ENCODE results near the gene BTD.
A peak's percentile ranks its signal among the peaks of the same experiment; 100 is the strongest.
"Not testable (repeated sequence)": the region's sequence is repeated elsewhere in the genome, so short reads cannot be mapped to it uniquely, and the experiment has no call there.

The BTD gene

GRCh38 chr3:15601399-15602145 lies at the start of gene BTD, which contains the start of gene HACL1:
Gene BTD, plus strand, starts transcription at chr3:15601745. Its CDS starts 33,695 bp downstream, at chr3:15635440.
Gene HACL1, minus strand, starts transcription at chr3:15601569. Its CDS starts 106 bp downstream, at chr3:15601463.
- DNase-seq = no peak

- DNase-seq = no peak
Measured at GRCh38 chr3:15551902-15552301, 49.6 kb upstream of the BTD start.

GRCh38 chr3:15553749-15554148 lies 47.8 kb upstream of the BTD start:
- DNase-seq = no peak

GRCh38 chr3:15556512-15556911 lies 45.0 kb upstream of the BTD start:
- no peak for DNase-seq

DNA sequence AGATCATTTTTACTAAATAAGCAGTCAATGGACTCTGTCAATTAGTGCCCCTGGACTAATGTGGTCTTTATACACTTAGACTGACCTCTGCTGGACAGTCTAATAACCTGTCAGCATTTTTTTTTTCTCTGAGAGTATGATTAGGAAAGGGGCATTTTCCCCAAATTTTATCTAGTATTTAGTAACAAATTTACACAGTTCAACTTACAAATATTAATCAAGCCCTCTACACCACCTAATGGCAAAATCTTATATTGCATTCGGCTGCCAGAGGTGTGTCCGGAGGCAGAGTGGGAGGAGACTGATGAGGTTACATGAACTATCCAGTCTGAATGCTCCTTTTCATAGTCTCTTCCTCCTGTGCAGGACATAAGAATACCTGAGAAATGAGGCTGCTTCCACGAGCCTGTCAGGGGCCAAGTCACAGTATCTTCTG lies 44.0 kb upstream of the BTD start:
- peak; percentile 36 for DNase-seq

DNA sequence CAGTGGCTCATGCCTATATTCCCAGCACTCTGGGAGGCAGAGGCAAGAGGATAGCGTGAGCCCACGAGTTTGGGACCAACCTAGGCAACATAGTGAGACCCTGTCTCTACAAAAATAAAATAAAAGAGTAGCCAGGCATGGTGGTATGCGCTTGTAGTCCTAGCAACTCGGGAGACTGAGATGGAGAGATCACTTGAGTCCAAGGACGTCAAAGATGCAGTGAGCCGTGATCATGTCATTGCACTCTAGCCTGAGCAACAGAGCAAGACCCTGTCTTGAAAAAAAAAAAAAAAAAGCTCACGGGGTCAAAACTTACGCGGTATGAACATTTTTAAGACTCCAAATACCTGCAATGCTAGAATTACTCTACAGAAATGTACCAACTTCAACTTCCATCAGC lies 43.0 kb upstream of the BTD start:
- no peak for DNase-seq

DNA sequence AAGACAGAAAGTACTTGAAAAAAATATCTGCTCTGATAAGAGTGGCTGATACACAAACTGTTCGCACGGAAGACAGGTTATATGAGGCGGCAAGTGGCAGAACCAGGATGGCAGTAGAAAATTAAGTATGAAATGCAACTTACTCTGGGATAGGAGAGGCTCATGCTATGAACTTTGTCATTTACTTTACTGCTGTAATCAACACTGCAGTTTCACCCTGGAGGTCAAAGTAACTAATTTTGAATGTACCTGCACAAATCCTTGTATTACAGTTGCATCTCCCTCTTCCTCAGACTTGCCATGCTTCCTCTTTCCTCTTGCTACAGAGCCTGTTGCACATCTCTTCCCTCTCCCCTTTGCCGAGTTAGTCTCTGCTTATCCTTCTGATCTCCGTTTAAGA lies 39.0 kb upstream of the BTD start:
- DNase-seq = no peak

- no peak for DNase-seq
Measured at GRCh38 chr3:15563190-15563589, 38.4 kb upstream of the BTD start.

DNA sequence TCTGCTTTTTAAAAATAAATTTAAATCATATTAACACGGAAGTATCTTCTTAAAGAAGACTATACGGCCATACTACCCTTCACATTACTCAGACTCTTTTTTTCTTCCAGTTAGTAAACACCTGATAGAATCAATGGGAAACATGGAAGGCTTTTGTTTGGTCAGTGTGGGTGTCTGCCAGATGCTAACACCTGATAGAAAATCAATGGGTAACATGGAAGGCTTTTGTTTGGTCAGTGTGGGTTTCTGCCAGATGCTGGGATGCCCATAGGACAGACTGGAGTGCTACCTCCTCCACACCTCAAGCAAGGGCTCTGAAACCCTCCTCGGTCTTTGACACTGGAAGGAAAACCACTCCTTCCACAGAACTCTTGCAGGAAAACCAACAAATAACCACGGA lies 29.4 kb upstream of the BTD start:
- no peak for DNase-seq

GRCh38 chr3:15575446-15575845 lies 26.1 kb upstream of the BTD start:
- no peak for DNase-seq

DNA sequence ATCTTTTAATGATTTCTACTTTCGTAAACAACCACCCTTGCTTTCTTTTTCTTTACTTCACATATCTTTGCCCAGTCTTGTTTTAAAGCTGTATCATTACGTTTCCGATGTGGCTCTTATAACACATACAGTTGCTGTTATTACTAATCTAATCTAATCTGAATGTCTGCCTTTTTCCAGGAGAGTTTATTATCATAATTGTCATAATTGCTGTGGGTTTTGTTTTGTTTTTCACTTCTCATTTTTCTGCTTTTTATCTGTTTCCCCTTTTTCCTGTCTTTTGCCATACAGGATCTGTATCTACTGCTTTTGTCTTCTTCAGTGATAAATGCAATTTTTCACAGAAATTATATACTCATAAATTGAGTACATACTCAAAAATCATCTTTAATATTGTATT lies 25.1 kb upstream of the BTD start:
- DNase-seq = no peak

DNA sequence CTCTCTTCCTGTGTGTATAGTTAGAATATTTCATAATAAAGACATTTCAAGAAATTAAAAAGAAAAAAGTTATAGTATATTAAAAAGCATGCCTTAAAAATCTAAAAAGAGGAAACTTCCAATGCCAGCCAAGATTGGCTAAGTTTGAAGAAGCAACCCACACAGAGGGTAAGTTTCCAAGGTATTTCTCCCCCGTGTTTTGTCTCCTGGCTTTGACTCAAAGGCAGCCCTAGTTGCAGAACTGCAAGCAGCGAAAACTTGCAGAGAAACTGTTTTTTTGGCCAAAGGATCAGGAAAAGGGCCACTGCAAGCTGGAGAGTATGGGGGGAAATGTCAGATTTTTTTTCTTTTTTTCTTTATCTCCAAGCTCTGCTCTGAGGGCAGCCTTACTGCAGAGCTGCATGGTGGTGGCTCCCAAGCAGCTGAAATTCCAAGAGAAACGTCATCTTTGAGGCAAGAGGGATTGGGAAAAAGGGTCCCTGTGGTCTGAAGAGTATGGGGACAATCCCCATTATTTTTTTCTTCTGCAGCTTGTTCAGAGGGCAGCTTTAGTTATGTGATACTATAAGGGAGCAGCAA lies 23.2 kb upstream of the BTD start:
- DNase-seq = no peak

DNA sequence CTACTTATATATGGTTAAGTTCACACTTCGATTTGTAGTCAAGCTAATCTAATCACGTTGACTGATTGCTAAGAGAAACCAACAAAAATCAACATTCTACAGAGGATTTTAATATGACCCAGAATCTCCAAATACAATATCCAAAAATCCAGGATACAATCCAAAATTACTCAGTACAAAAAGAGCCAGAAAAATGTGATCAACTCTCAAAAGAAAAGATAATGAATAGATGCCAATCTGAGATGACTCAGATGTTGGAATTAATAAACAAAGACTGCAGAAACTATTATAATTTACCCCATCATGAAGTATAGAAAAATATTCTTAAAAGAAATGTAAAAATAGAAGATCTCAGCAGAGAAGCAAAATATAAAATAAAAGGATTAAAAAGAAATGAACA lies 22.5 kb upstream of the BTD start:
- no peak for DNase-seq

GRCh38 chr3:15581471-15582394 lies 19.8 kb upstream of the BTD start:
- no peak for DNase-seq

- no peak for DNase-seq
Measured at GRCh38 chr3:15585111-15585845, 16.3 kb upstream of the BTD start.

- no peak for DNase-seq
Measured at GRCh38 chr3:15591242-15591641, 10.3 kb upstream of the BTD start.

DNA sequence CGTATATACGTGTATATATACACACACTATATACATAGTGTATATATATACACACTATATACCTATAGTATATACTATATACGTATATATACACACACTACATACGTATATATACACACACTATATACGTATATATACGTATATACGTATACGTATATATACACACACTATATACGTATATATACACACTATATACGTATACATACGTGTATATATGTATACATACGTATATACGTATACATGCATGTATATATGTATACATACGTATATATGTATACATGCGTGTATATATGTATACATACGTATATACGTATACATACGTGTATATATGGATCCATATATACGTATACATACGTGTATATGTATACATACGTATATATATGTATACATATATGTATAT lies 9.6 kb upstream of the BTD start:
- DNase-seq = no peak

GRCh38 chr3:15592968-15593367 lies 8.6 kb upstream of the BTD start:
- no peak for DNase-seq

GRCh38 chr3:15595955-15596354 lies 5.6 kb upstream of the BTD start:
- no peak for DNase-seq

DNA sequence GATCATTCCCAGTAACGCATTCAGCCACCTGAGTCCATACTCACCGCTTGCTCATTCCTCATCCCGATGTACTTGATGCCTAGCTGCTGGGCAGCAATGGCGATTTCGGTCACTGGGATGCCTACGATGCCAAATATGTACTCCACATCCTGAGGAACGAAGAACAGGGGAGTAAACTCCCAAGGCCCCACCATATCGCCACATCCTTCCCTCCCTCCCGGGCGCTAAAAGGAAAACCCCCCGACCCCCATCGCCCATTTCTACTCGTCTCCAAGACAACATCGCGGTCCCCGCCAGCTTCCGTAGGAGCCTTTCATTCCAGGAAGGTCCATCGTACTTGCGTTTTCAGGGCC lies 523 bp upstream of the BTD start:
- no peak for DNase-seq

DNA sequence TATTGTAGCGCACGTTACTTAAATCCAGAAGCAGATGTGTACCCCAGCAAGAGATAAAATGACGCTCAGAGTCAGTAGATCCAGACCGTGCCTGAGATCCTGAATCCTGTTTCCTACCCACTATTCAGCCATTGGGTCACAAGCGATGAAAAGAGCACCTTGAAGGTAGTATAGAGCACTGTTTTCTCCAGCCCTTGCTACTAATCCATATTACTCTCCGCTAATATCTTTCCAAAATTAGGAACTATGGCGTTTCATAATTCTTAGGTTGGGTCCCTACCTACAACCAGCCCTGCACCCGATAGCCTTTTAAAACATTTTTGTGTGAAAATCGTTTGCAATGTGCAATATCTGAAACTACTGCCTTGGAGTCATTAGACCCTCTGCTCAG lies 596 bp downstream of the BTD start:
- DNase-seq = no peak

DNA sequence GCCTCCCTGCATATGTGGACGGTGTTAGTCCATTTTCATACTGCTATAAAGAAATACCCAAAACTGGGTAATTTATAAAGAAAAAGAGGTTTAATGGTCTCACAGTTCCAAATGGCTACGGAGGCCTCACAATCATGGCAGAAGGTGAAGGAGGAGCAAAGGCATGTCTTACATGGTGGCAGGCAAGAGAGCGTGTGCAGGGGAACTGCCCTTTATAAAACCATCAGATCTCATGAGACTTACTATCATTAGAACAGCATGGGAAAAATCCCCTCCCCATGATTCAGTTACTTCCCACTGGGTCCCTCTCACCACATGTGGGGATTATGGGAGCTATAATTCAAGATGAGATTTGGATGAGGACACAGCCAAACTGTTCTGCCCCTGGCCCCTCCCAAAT lies 1.3 kb downstream of the BTD start:
- not testable (repeated sequence) for DNase-seq

GRCh38 chr3:15604584-15604983 lies 3.0 kb downstream of the BTD start:
- DNase-seq = not testable (repeated sequence)
